ENCODE results near the gene KCTD2. TPM values are rescaled to one million over a fixed set of nuclear protein-coding genes. Genes with fewer than 3 reads are reported as not detected.

The KCTD2 gene
- total and polyA plus RNA-seq, 2 of the 13 experiments (the other 11 are each of a cell fraction or from before 2014, with no cell fraction given), result 28.3 to 32.6 TPM

- TF ChIP-seq CCDC6 (CRISPR knock-in tag; IDR thresholded peaks at IDR 0.05), result no peak
- no peak for TF ChIP-seq POGZ (CRISPR knock-in tag; IDR thresholded peaks at IDR 0.05)
- TF ChIP-seq POLR2A (IDR thresholded peaks at IDR 0.05; ENCODE audit: insufficient read depth in 1 of 2, low read depth in 2 of 2, low read length in 2 of 2), result no peak
- TF ChIP-seq ZNF354B (CRISPR knock-in tag; IDR thresholded peaks at IDR 0.05), result no peak
- no peak for TF ChIP-seq FIP1L1 (IDR thresholded peaks at IDR 0.05; ENCODE audit: borderline replicate concordance, insufficient read depth, low read depth, low read length)
Observed at GRCh38 chr17:75098861-75099260, 51.8 kb downstream of the KCTD2 start (continued).

- Histone ChIP-seq H3K4me3 (replicated peaks in 1 of 3; ENCODE audit: insufficient read depth in 1 of 3, low read depth in 2 of 3, low read length in 3 of 3) (no peak overlapping the region), H3K27me3 (ENCODE audit: control insufficient read depth in 1 of 2, insufficient read depth in 2 of 2, low read length in 2 of 2) (peaks cover 2 to 3% of the 10 kb centered on the region in 2 experiments; a peak in 4 of 5 replicates), H3K79me2 (ENCODE audit: insufficient read depth, low read length) (no peaks in the 10 kb centered on the region), H3K4me1 (ENCODE audit: insufficient read depth, low read length) (peaks cover 22% of the 10 kb centered on the region), H3K9ac (ENCODE audit: insufficient read depth, low read depth, low read length) (no peak overlapping the region), H3K4me2 (ENCODE audit: low read depth, low read length) (no peak overlapping the region), H3K27ac (ENCODE audit: extremely low read length, insufficient read depth, low read length) (no peak overlapping the region), H4K20me1 (ENCODE audit: insufficient read depth, low read length) (no peaks in the 10 kb centered on the region), H3K9me3 (ENCODE audit: low read length) (no peaks in the 10 kb centered on the region), H2AFZ (ENCODE audit: low read length) (no peak overlapping the region), H3K36me3 (replicated peaks in 1 of 2; ENCODE audit: control insufficient read depth in 1 of 2, insufficient read depth in 2 of 2, low read length in 2 of 2) (no peaks in the 10 kb centered on the region)
- DNase-seq (ENCODE audit: low spot score), result no peak
- in situ Hi-C loops (cut with HindIII; ENCODE audit: extremely low pct_ligation_motif_present, low pct_unique_long_range_greater_than_20kb) (no loop called here), intact Hi-C loops (cut with micrococcal nuclease; ENCODE audit: unreplicated experiment) (no loop called here)
- BruUV-seq (replicated peaks), result no TSS peak
- no peak for FAIRE-seq
- ATAC-seq, result no peak
- CTCF ChIA-PET (ENCODE audit: low intra/inter-chr PET ratio, low total read pairs), result no interaction called here
- POLR2A ChIA-PET, result no interaction called here
- WGBS (ENCODE audit: low lambda C conversion rate), result 88% methylated on average over 31 of the region's 31 CpGs
- no peak for TF ChIP-seq SMC3 (IDR thresholded peaks at IDR 0.05; ENCODE audit: low read length)
- no peak for TF ChIP-seq FOXM1 (CRISPR knock-in tag; IDR thresholded peaks at IDR 0.05)
- TF ChIP-seq MXD1 (CRISPR knock-in tag; IDR thresholded peaks at IDR 0.05), result no peak
- TF ChIP-seq ZNF747 (CRISPR knock-in tag; IDR thresholded peaks at IDR 0.05; ENCODE audit: borderline replicate concordance), result no peak
- no peak for TF ChIP-seq MATR3 (CRISPR knock-in tag; IDR thresholded peaks at IDR 0.05)
- no peak for TF ChIP-seq PHF8 (CRISPR knock-in tag; IDR thresholded peaks at IDR 0.05)
- TF ChIP-seq ZNF441 (CRISPR knock-in tag; IDR thresholded peaks at IDR 0.05; ENCODE audit: borderline replicate concordance), result no peak
- TF ChIP-seq MAZ (IDR thresholded peaks at IDR 0.05; ENCODE audit: borderline replicate concordance, low read depth, low read length), result no peak
- no peak for TF ChIP-seq MAZ (CRISPR knock-in tag; IDR thresholded peaks at IDR 0.05; ENCODE audit: low read depth)
- TF ChIP-seq STAT6 (CRISPR knock-in tag; IDR thresholded peaks at IDR 0.05; ENCODE audit: borderline replicate concordance), result no peak
- TF ChIP-seq HNRNPLL (IDR thresholded peaks at IDR 0.05; ENCODE audit: low read depth, low read length, poor library complexity, severe bottlenecking), result no peak
- TF ChIP-seq RFXANK (CRISPR knock-in tag; IDR thresholded peaks at IDR 0.05), result no peak
- no peak for TF ChIP-seq AKAP8 (CRISPR knock-in tag; IDR thresholded peaks at IDR 0.05)
- no peak for TF ChIP-seq ZKSCAN1 (IDR thresholded peaks at IDR 0.05; ENCODE audit: low read length)
- TF ChIP-seq ZNF530 (CRISPR knock-in tag; IDR thresholded peaks at IDR 0.05; ENCODE audit: low read depth), result no peak
- no peak for TF ChIP-seq ZNF235 (CRISPR knock-in tag; IDR thresholded peaks at IDR 0.05; ENCODE audit: borderline replicate concordance)
- TF ChIP-seq GFI1 (CRISPR knock-in tag; IDR thresholded peaks at IDR 0.05; ENCODE audit: borderline replicate concordance), result no peak
Observed at GRCh38 chr17:75099881-75100595, 53.0 kb downstream of the KCTD2 start.

All from HepG2 (cell line).